RPMI8226 (cell line): ENCODE results near the gene MAGIX.

Experiments used
- DNase-seq: peaks from one replicate; pipeline ENCODE4 v3.0.0-alpha.2; 2015

The MAGIX gene

DNA sequence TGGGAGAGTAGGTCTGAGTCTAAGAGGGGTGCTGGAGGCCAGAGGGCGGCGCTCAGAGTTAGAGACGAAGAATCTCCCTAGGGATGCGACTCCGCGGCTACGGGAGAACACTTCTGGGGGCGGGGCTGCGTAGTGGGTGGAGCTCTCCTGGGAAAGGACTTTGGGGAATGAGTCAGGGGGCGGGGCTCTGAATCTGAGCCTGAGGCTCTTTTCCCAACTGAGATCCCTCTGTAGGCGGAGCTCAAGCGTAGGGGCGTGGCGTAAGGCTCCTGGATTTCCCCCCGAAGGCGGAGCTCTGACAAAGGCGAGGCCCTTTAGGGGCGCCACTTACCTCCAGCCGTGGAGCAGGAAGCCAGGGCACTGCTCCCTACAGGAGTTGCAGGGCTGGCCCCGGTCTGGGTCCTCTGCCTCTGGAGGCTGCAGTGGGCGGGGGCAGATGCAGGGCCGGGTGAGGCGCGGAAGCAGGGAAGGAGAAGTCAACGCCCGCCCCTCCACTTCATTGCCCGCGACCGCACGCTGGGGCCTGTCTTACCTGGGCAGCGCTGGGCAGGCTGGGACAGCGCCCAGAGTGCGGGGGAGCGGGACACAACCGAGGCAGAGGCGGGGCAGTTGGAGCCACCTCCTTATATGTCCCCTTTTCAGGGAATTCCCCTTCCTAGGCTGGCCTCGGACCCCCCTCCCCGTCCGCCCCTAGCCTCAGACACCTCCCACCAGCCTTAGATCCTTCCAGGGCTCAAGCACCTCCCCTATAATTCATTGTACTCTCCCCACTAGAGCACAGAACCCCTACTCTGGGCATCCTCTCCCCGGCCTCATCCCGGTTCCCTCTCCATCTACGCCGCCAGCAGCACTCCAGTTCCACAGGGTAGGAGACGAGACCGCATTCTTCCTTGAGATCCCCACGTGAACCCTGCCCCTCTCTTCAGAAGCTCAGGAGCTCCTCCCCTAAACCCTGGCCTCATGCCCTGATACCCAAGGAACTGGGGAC is 22.0 kb downstream of the MAGIX start:
- no peak for DNase-seq

- DNase-seq = peak; percentile 90
Measured at GRCh38 chrX:49186125-49187027, 23.8 kb downstream of the MAGIX start, which contains the start of gene PRICKLE3. Gene PRICKLE3, minus strand, starts transcription at chrX:49186373. Its CDS starts 76 bp downstream, at chrX:49186297.

DNA sequence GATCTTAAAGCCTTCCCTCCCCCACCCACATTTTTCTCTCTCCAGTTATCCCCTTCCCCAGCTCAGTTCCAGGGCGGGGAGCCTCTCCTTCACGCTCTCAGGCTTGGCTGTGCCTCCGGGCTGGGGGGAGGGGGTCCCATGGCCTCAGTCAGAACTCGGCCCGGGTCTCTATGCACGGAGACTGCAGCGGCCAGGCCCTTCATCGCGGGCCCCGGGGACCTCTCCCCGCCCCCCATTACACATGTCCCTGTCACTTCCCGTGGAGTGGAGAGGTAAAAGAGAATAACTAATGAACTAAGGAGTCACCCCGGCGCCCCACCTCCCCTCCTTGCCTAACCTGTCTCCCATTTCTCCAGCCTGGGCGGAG is 24.5 kb downstream of the MAGIX start:
- no peak for DNase-seq

DNA sequence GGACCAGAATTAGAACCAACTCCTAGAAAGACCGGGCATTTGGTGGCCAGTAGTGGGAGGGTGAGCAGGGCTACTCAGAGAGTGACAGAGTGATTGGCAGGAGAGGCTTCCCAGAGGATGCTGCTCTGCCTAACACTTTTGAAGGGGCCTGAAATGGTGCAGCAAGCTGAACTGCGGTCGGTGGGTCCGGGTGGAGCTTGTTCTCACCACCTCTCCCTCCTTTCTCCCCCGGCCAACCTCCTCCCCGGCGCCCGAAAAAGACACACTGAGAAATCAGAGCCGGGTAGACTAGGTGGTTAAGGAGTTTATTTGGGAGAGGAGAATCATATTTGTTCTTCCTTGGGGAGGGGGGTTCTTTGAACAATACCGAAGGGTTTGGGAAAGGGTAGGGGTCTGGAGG is 25.0 kb downstream of the MAGIX start:
- no peak for DNase-seq

- no peak for DNase-seq
Measured at GRCh38 chrX:49188468-49189076, 26.0 kb downstream of the MAGIX start.

GRCh38 chrX:49189606-49190005 is 27.0 kb downstream of the MAGIX start:
- DNase-seq = no peak

DNA sequence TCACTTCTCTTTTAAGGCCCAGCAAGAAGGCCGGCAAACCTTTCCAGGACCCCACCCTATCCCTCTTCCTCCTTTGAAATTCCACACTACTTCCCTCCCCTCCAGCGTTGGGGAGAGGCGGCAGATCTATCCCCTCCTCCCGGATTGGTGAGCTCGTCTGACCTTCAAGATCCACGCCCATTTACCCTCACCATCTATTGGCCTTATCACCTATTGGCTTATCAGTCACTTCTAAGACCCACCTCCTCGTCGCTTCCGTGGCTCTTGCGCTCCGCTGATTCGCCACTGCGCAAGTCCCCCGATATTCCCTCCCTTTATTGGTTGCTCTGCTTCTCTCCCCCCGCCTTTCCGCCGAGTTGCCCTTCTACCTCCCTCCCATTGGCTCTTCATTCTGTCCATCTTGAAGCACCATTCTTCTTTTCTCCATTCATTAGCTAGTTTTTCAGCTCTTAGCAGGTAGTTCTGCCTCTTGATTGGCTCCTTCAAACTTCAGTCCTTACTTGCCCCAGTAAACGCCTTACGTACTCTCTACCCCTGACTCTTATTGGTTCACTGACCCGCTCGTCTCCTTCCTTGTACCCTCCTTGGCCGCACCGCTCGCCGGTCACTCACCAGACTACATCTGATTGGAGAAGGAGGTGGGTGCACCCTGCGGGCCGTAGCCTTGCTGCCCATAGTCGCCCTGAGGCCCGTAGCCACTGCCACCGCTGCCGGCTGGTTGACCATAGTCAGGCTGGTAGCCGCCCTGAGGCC is 28.4 kb downstream of the MAGIX start:
- peak; percentile 96 for DNase-seq

GRCh38 chrX:49191574-49192011 is 29.0 kb downstream of the MAGIX start:
- peak; percentile 49 for DNase-seq

GRCh38 chrX:49192722-49193328 is 30.3 kb downstream of the MAGIX start:
- DNase-seq = peak; percentile 50

DNA sequence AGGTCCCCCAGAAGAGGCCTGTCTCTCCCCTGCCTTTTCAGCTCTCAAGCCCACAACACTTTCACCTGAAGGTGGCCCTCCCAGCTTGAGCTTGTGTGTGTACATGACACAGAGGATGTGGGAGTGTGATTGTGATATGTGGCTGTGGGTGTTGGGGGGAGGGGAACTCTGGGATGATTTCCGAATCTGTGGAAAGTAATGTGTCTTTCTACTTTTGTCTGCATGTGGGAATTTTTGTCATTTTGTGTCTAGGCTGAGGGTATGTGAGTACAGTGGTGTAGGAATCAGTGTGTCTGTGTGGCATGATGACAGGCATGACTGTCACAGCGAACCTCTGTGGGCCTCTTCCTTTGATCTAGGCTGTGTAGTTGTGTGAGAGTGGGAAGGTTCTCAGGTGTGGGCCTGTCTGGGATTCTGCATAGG is 31.0 kb downstream of the MAGIX start:
- DNase-seq = no peak

- DNase-seq = no peak
Measured at GRCh38 chrX:49197543-49198087, 35.1 kb downstream of the MAGIX start.

- no peak for DNase-seq
Measured at GRCh38 chrX:49198540-49199314, 36.2 kb downstream of the MAGIX start.

DNA sequence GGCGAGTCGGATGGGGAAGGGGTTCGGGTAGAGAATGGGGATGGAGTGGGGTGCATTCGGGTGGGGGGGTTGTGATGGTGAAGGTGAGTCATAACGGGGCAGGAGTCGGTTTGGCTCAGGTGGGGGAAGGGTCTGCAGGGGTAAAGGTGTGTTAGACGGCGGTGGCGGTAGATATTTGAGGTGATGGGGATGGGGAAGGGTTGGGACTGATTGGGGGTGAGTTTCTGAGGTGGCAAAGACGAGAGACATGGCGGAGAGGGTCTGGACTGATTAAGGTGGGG is 36.7 kb downstream of the MAGIX start:
- DNase-seq = no peak

DNA sequence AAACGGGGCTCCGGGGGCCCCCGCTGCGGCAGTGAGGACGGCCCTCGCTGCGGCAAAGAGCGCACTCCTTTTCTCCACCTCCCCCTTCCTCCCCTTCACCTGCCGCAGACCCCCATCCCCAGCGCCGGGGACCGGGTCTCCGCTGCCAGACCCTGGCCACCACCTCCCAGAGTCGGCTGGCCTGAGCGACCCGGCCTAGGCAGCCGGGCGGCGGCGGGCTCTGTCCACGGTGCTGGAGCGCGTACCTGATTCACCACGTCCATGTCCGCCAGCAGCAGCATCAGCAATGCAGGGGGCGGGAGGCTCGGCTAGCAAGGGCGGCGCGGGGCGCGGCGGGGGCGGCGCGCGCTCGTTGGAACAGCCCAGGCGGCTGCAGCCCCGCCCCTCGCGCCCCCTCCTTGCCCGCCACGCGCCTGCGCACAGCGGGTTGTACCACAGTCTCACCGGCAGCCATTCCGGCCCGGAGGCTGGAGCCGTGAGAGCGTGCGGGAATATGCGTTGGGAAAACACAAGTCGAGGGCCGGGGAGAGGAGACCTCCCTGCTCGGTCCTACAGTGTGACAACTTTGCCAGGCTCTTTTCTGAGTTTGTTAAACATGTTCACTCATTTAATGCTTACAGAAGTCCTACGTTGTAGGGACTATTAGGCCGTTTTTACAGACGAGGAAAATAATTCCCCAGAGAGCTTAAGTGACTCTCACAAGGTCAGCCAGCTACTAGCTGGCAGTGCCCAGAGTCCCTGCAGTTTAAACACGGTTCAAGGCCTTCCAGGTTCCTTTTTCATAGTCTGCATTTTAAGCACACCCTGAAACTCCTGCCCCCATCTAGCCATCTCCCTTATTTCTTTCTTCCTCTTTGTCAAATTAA is 37.6 kb downstream of the MAGIX start, which contains the start of gene SYP:
TSS of gene SYP (minus strand) at position 288 of the 866 bp plus-strand sequence. CDS start at position 281, 7 bp downstream.
- peak; percentile 91 for DNase-seq

- DNase-seq = no peak
Measured at GRCh38 chrX:49202022-49202421, 39.5 kb downstream of the MAGIX start.

DNA sequence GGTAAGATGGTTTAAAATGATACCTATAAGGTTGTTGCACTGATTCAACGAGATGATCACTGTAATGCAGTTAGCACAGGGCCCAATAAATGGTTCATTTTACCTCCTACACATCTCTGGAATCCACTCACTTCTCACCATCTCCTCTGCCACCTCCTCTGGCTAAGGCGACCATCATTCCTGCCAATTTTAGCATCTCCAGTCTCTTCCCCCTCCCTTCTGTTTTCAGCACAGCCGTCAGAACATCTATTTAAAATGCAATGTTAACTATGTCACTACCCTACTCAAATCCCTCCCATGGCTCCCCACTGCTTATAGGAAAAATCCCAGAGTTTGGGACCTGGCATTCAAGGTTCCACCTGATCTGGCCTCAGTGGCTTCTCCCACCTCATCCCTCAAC is 41.0 kb downstream of the MAGIX start:
- no peak for DNase-seq

DNA sequence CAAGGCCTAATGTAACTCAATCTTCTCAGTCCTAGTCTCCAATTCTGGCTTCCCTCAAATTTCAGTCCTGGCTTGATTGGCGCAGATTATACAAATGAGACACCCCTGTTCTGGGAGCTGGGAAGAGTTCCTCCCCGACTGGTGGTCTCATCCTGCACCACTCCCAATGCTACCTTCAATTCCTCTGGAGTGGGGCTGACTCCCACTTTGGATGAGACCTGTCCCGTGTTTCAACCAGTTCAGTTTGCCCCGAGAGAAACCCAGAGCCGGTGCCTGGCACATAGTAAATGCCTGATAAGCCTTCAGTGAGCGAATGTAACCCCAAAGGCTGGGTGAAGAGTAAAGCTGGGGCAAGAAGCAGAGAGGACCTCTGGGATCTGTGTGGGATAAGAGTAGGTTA is 41.5 kb downstream of the MAGIX start:
- no peak for DNase-seq

DNA sequence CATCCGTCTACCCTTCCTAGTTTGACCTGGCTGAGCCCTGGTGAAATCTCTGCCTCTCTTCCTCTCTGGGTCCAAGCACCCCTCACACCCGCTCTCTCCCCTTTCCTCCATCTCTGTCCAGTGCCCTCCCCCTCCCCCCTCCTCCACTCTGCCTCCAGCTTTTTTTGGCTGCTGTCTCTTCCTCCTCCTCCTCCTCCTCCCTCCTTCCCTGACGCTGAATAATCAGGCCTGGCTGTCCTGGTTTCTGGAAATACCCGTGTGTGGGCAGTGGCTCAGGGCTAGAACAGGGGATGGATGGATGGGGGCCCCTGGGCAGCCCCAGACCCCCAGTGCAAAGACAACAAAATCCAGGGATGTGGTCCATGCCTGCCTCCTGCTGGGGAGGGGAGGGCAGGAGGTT is 42.2 kb downstream of the MAGIX start:
- DNase-seq = no peak

DNA sequence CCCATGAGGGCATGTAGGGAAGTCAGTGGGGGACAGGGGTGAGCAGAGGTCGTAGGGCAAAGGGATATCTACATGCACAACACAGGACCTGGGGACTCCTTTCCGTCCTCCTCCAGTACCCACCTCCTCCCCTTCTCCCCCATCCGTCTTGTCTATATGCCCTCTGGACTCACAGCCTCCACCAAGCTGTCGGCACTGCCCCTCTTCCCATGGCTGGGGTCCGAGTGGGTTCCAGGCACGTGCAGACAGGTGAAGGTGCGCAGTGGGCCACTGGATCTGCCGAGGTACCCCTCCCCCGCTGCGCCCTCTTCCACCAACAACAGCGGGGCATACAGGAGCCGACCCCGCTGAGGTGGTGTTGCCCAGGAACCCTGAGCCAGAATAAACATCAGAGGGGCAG is 42.9 kb downstream of the MAGIX start:
- no peak for DNase-seq

- DNase-seq = no peak
Measured at GRCh38 chrX:49206543-49206942, 44.0 kb downstream of the MAGIX start.
